ENCODE results near the gene AWAT2.
A peak's percentile ranks its signal among the peaks of the same experiment; 100 is the strongest.

The AWAT2 gene

GRCh38 chrX:70046978-70047377 is 2.8 kb downstream of the AWAT2 start:
- no peak for DNase-seq (ENCODE audit: low read depth, low spot score)
- no peak overlapping the region for H3K4me3 ChIP-seq
- no peak overlapping the region for H3K9ac ChIP-seq (ENCODE audit: insufficient read length)
- H3K9me3 ChIP-seq (ENCODE audit: low read depth, low read length): no peaks in the 10 kb centered on the region
- H3K27ac ChIP-seq: peak overlapping the region; percentile 80
- no peak for TF ChIP-seq EZH2 (IDR thresholded peaks at IDR 0.05)
- H3K36me3 ChIP-seq (ENCODE audit: insufficient read depth, low read length): no peaks in the 10 kb centered on the region

DNA sequence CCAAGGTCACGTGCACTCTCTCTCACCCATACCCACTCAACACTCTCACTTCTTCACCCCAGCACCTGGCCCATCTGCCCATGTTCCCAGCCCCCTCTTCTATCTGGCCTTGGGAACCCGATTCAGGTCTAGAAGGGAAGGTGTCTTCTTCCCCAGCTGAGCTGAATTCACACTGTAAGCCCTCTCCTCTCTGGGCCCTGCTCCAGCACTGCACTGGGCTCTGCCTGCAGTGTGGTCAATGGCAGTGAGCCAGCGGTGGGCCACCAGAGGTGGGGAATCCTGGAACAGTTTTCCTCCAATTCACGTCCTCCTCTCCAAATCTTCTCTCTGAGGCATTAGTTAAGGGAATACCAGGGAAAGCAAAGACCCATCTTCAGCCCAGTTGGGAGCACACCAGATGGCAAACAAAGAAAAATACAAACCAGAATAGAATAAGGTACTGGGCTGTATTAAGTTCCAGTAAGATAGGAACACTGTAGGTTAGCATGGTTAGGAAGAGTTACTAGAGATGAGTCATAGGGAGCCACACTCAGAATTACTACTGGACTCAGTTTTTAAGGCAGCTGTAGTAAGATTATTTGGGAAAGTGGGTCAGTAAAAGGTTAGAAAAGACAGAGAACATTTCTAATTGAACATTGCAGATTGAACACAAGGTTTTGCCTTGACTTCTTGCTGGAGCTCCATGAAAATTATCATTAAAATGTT is 5.0 kb downstream of the AWAT2 start:
- H3K4me3 ChIP-seq: no peak overlapping the region
- H3K36me3 ChIP-seq (ENCODE audit: insufficient read depth, low read length): no peaks in the 10 kb centered on the region
- H3K9me3 ChIP-seq (ENCODE audit: low read depth, low read length): no peaks in the 10 kb centered on the region
- no peak for TF ChIP-seq POLR2AphosphoS5 (IDR thresholded peaks at IDR 0.05; ENCODE audit: borderline replicate concordance, low read depth, low read length)
- no peak for TF ChIP-seq FOXP2 (optimal IDR thresholded peaks at IDR 0.05; ENCODE audit: control extremely low read depth, extremely low read length, insufficient read depth)
- no peak for TF ChIP-seq EZH2 (IDR thresholded peaks at IDR 0.05)
- no peak overlapping the region for H3K27ac ChIP-seq
- no peak for DNase-seq (ENCODE audit: low read depth, low spot score)
- no peak overlapping the region for H3K9ac ChIP-seq (ENCODE audit: insufficient read length)

GRCh38 chrX:70043685-70044084 is 6.1 kb downstream of the AWAT2 start:
- Histone ChIP-seq H3K4me3 (no peak overlapping the region), H3K27ac (no peak overlapping the region), H3K36me3 (ENCODE audit: insufficient read depth, low read length) (no peaks in the 10 kb centered on the region), H3K9me3 (ENCODE audit: low read depth, low read length) (no peaks in the 10 kb centered on the region), H3K9ac (ENCODE audit: insufficient read length) (no peak overlapping the region)
- TF ChIP-seq EZH2 (IDR thresholded peaks at IDR 0.05): no peak
- no peak for TF ChIP-seq FOXP2 (optimal IDR thresholded peaks at IDR 0.05; ENCODE audit: control extremely low read depth, extremely low read length, insufficient read depth)
- TF ChIP-seq POLR2AphosphoS5 (IDR thresholded peaks at IDR 0.05; ENCODE audit: borderline replicate concordance, low read depth, low read length): no peak
- no peak for DNase-seq (ENCODE audit: low read depth, low spot score)

- no peak for DNase-seq (ENCODE audit: low read depth, low spot score)
- H3K9me3 ChIP-seq (ENCODE audit: low read depth, low read length): no peaks in the 10 kb centered on the region
- no peak overlapping the region for H3K27ac ChIP-seq
- TF ChIP-seq FOXP2 (optimal IDR thresholded peaks at IDR 0.05; ENCODE audit: control extremely low read depth, extremely low read length, insufficient read depth) (no peak), EZH2 (IDR thresholded peaks at IDR 0.05) (no peak), POLR2AphosphoS5 (IDR thresholded peaks at IDR 0.05; ENCODE audit: borderline replicate concordance, low read depth, low read length) (no peak)
- no peaks in the 10 kb centered on the region for H3K36me3 ChIP-seq (ENCODE audit: insufficient read depth, low read length)
- H3K9ac ChIP-seq (ENCODE audit: insufficient read length): no peak overlapping the region
- H3K4me3 ChIP-seq: no peak overlapping the region
Measured at GRCh38 chrX:70042399-70043371, 7.1 kb downstream of the AWAT2 start.

DNA sequence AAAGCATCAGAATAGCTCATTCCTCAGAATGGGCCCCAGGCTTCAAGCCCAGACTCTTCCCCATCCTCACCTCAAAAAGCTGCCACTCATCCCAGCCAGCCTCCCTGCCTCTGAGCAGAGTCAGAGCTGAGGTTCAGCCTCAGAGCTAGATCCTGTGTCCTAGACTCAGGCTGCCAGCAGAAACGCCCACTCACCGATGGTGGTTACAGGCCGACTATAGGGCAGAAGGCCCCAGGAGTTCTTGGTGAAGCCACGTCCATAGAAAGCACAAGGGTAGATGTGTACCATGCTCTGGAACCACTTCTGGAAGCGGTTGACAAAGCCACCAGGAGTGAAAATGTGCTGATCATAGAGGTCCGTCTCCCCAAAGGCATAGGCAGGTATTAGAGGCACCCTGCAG is 7.7 kb downstream of the AWAT2 start:
- Histone ChIP-seq H3K9me3 (ENCODE audit: low read depth, low read length) (no peaks in the 10 kb centered on the region), H3K4me3 (no peak overlapping the region), H3K27ac (no peak overlapping the region), H3K36me3 (ENCODE audit: insufficient read depth, low read length) (no peaks in the 10 kb centered on the region), H3K9ac (ENCODE audit: insufficient read length) (no peak overlapping the region)
- DNase-seq (ENCODE audit: low read depth, low spot score): no peak
- TF ChIP-seq EZH2 (IDR thresholded peaks at IDR 0.05) (no peak), FOXP2 (optimal IDR thresholded peaks at IDR 0.05; ENCODE audit: control extremely low read depth, extremely low read length, insufficient read depth) (no peak)

DNA sequence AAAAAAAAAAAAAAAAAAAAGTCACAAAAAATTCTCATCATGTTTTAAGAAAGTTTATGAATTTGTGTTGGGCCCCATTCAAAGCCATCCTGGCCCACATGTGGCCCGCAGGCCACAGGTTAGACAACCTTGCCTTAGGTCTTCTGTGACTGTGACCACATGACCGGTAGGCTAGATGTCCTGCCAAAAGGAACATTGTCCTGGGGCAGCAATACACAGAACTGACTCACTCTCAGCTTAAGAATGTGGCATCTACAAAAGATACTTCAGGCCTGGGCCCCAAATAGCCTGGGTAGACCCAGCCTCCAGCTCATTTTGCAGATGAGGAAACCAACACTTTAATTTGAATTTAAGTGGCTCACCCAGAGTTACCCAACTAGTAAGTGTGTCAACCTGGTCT is 10.0 kb downstream of the AWAT2 start:
- Histone ChIP-seq H3K4me3 (no peak overlapping the region), H3K9me3 (ENCODE audit: low read depth, low read length) (no peaks in the 10 kb centered on the region), H3K9ac (ENCODE audit: insufficient read length) (no peak overlapping the region), H3K27ac (no peak overlapping the region), H3K36me3 (ENCODE audit: insufficient read depth, low read length) (no peaks in the 10 kb centered on the region)
- no peak for TF ChIP-seq EZH2 (IDR thresholded peaks at IDR 0.05)
- no peak for TF ChIP-seq FOXP2 (optimal IDR thresholded peaks at IDR 0.05; ENCODE audit: control extremely low read depth, extremely low read length, insufficient read depth)
- no peak for TF ChIP-seq POLR2AphosphoS5 (IDR thresholded peaks at IDR 0.05; ENCODE audit: borderline replicate concordance, low read depth, low read length)
- no peak for DNase-seq (ENCODE audit: low read depth, low spot score)

- Histone ChIP-seq H3K9ac (ENCODE audit: insufficient read length) (no peak overlapping the region), H3K9me3 (ENCODE audit: low read depth, low read length) (no peaks in the 10 kb centered on the region), H3K27ac (no peak overlapping the region), H3K36me3 (ENCODE audit: insufficient read depth, low read length) (no peaks in the 10 kb centered on the region), H3K4me3 (no peak overlapping the region)
- TF ChIP-seq FOXP2 (optimal IDR thresholded peaks at IDR 0.05; ENCODE audit: control extremely low read depth, extremely low read length, insufficient read depth): no peak
- TF ChIP-seq POLR2AphosphoS5 (IDR thresholded peaks at IDR 0.05; ENCODE audit: borderline replicate concordance, low read depth, low read length): no peak
- no peak for TF ChIP-seq EZH2 (IDR thresholded peaks at IDR 0.05)
- no peak for DNase-seq (ENCODE audit: low read depth, low spot score)
Measured at GRCh38 chrX:70038951-70039350, 10.8 kb downstream of the AWAT2 start.

DNA sequence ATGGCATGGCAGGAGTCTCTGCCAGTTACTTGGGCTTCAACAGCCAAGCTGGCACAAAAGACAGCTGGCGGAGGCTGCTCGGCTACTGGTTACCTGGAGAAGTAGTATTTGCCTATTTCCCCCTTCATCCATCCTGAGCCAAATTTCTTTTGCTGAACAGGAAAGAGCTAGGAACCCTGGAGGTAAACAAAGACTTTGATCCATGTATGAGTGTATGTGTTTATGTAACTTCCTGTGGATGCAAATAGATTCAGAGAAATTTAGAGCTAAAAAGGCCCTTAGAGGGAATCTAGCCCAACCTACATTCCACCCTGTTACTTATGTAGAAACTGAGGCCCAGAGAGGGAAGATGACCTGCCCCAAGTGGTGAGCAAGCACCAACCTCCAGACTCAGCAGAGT is 11.2 kb downstream of the AWAT2 start:
- Histone ChIP-seq H3K36me3 (ENCODE audit: insufficient read depth, low read length) (no peaks in the 10 kb centered on the region), H3K4me3 (no peak overlapping the region), H3K9me3 (ENCODE audit: low read depth, low read length) (no peaks in the 10 kb centered on the region), H3K9ac (ENCODE audit: insufficient read length) (no peak overlapping the region), H3K27ac (no peak overlapping the region)
- TF ChIP-seq FOXP2 (optimal IDR thresholded peaks at IDR 0.05; ENCODE audit: control extremely low read depth, extremely low read length, insufficient read depth) (no peak), EZH2 (IDR thresholded peaks at IDR 0.05) (no peak), POLR2AphosphoS5 (IDR thresholded peaks at IDR 0.05; ENCODE audit: borderline replicate concordance, low read depth, low read length) (no peak)
- DNase-seq (ENCODE audit: low read depth, low spot score): no peak
